Measurements from ENCODE around the gene NPAS3. TPM values are rescaled to one million over a fixed set of nuclear protein-coding genes. Genes with fewer than 3 reads are reported as not detected.

Gene NPAS3
- total RNA-seq, 2 experiments from 2014 or later, result not detected

DNA sequence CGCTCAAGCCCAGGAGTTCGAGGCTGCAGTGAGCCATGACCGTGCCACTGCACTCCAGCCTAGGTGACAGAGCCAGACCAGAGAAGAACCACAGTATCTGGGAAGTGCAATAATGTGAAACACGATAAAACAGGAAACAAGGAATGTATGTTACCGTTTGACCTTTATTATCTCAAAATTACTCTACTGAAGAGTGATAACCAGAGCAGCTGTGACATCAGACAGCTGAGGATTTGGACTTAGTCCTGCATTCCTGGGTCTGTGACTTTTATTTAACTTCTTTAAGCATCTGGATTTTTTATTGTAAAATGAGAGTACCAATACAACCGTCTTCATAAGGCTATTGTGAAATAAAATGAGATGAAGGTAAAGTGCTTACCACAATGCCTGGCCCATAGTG is 806.5 kb downstream of the NPAS3 start:
- POLR2A ChIA-PET, result no interaction called here

DNA sequence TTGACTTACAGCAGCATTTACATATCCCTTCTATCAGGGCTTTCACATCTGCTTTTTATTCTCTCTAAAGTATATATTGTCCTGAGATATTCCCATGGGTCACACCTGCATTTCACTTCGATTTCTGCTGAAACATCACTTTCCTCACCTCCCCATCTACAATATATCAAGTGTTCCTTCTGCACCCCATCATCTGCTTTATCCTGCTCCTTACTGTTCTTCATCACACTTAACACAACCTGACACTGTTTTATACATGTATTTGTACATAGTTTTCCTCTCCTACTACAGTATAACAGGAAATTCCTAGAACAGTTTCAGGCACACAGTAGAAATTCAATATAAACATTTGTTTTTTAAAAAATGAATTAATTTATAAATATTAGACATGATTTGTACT is 809.1 kb downstream of the NPAS3 start:
- intact Hi-C loops (cut with micrococcal nuclease; ENCODE audit: unreplicated experiment), result no loop called here
- CTCF ChIA-PET (ENCODE audit: unreplicated experiment), result no interaction called here
- TF ChIP-seq, protein P1, sequence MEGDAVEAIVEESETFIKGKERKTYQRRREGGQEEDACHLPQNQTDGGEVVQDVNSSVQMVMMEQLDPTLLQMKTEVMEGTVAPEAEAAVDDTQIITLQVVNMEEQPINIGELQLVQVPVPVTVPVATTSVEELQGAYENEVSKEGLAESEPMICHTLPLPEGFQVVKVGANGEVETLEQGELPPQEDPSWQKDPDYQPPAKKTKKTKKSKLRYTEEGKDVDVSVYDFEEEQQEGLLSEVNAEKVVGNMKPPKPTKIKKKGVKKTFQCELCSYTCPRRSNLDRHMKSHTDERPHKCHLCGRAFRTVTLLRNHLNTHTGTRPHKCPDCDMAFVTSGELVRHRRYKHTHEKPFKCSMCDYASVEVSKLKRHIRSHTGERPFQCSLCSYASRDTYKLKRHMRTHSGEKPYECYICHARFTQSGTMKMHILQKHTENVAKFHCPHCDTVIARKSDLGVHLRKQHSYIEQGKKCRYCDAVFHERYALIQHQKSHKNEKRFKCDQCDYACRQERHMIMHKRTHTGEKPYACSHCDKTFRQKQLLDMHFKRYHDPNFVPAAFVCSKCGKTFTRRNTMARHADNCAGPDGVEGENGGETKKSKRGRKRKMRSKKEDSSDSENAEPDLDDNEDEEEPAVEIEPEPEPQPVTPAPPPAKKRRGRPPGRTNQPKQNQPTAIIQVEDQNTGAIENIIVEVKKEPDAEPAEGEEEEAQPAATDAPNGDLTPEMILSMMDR (conservative IDR thresholded peaks at IDR 0.05; ENCODE audit: low read length), result no peak
- TF ChIP-seq EZH2phosphoT487 (IDR thresholded peaks at IDR 0.05; ENCODE audit: borderline replicate concordance, low read depth, low read length), result no peak
- Histone ChIP-seq H3K9me3 (ENCODE audit: low read length) (no peaks in the 10 kb centered on the region), H3K79me2 (ENCODE audit: insufficient read depth, low read depth, low read length) (no peaks in the 10 kb centered on the region), H3K27ac (ENCODE audit: low read depth, low read length, poor library complexity, severe bottlenecking) (no peak overlapping the region), H3K4me3 (ENCODE audit: low read depth, low read length, poor library complexity, severe bottlenecking) (no peak overlapping the region), H3K4me1 (ENCODE audit: insufficient read depth, low read length, poor library complexity, severe bottlenecking) (no peaks in the 10 kb centered on the region), H2AFZ (ENCODE audit: low read length) (no peak overlapping the region), H3K9me2 (ENCODE audit: insufficient read depth, low read length) (no peaks in the 10 kb centered on the region), H4K20me1 (ENCODE audit: insufficient read depth, low read length) (no peaks in the 10 kb centered on the region), H3K36me3 (ENCODE audit: insufficient read depth, low read length) (no peaks in the 10 kb centered on the region), H3K4me2 (ENCODE audit: low read length) (no peak overlapping the region)
- DNase-seq (ENCODE audit: low spot score), result no peak
- no TSS peak for BruUV-seq (replicated peaks)
- POLR2A ChIA-PET, result no interaction called here

More for the DNA sequence above, 806.5 kb downstream of the NPAS3 start:
- no peak overlapping the region for H3K4me2 ChIP-seq (ENCODE audit: low read length)
- no peak overlapping the region for H2AFZ ChIP-seq (ENCODE audit: low read length)
- no peaks in the 10 kb centered on the region for H3K79me2 ChIP-seq (ENCODE audit: insufficient read depth, low read depth, low read length)
- no peaks in the 10 kb centered on the region for H4K20me1 ChIP-seq (ENCODE audit: insufficient read depth, low read length)
- H3K9me2 ChIP-seq (ENCODE audit: insufficient read depth, low read length), result no peaks in the 10 kb centered on the region
- intact Hi-C loops (cut with micrococcal nuclease; ENCODE audit: unreplicated experiment), result no loop called here
- H3K36me3 ChIP-seq (ENCODE audit: insufficient read depth, low read length), result no peaks in the 10 kb centered on the region
- no peak overlapping the region for H3K4me3 ChIP-seq (ENCODE audit: low read depth, low read length, poor library complexity, severe bottlenecking)
- TF ChIP-seq, protein P1 (conservative IDR thresholded peaks at IDR 0.05; ENCODE audit: low read length), result no peak
- TF ChIP-seq EZH2phosphoT487 (IDR thresholded peaks at IDR 0.05; ENCODE audit: borderline replicate concordance, low read depth, low read length), result no peak
- no peaks in the 10 kb centered on the region for H3K4me1 ChIP-seq (ENCODE audit: insufficient read depth, low read length, poor library complexity, severe bottlenecking)
- no peak overlapping the region for H3K27ac ChIP-seq (ENCODE audit: low read depth, low read length, poor library complexity, severe bottlenecking)
- CTCF ChIA-PET (ENCODE audit: unreplicated experiment), result no interaction called here
- no peaks in the 10 kb centered on the region for H3K9me3 ChIP-seq (ENCODE audit: low read length)
- no peak for DNase-seq (ENCODE audit: low spot score)
- no TSS peak for BruUV-seq (replicated peaks)

DNA sequence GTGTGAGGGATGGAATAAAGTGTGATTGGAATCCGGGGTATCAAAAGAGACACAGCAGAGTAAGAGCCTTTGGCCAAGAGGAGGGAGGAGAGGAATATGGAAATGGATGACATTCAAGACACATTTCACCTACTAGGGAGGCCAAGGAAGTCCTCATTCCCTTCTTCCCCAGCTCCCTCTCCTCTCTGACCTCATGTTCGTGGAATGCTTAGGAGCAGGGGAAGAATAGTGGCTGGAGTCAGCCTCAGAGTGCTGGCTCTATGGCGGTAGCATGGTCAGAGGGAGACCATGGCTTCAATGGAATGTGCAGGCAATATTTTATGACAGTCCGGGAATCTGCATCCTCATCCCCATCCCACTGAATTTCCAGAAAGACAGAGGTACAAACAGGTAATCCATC is 815.6 kb downstream of the NPAS3 start:
- Histone ChIP-seq H2AFZ (ENCODE audit: low read length) (no peak overlapping the region), H3K4me2 (ENCODE audit: low read length) (no peak overlapping the region), H3K27ac (ENCODE audit: low read depth, low read length, poor library complexity, severe bottlenecking) (no peak overlapping the region), H3K4me3 (ENCODE audit: low read depth, low read length, poor library complexity, severe bottlenecking) (no peak overlapping the region), H3K9me2 (ENCODE audit: insufficient read depth, low read length) (no peaks in the 10 kb centered on the region), H3K9me3 (ENCODE audit: low read length) (no peaks in the 10 kb centered on the region), H3K4me1 (ENCODE audit: insufficient read depth, low read length, poor library complexity, severe bottlenecking) (no peaks in the 10 kb centered on the region), H3K79me2 (ENCODE audit: insufficient read depth, low read depth, low read length) (no peaks in the 10 kb centered on the region), H3K36me3 (ENCODE audit: insufficient read depth, low read length) (no peaks in the 10 kb centered on the region), H4K20me1 (ENCODE audit: insufficient read depth, low read length) (no peaks in the 10 kb centered on the region)
- BruUV-seq (replicated peaks), result no TSS peak
- ChIA-PET POLR2A (no interaction called here), CTCF (ENCODE audit: unreplicated experiment) (no interaction called here)
- TF ChIP-seq, protein P1 (conservative IDR thresholded peaks at IDR 0.05; ENCODE audit: low read length), result no peak
- no peak for TF ChIP-seq EZH2phosphoT487 (IDR thresholded peaks at IDR 0.05; ENCODE audit: borderline replicate concordance, low read depth, low read length)
- DNase-seq (ENCODE audit: low spot score), result no peak
- intact Hi-C loops (cut with micrococcal nuclease; ENCODE audit: unreplicated experiment), result no loop called here
